ENCODE results near the gene KLHDC2.
"Not testable (repeated sequence)": the region's sequence is repeated elsewhere in the genome, so short reads cannot be mapped to it uniquely, and the experiment has no call there.

Gene KLHDC2

DNA sequence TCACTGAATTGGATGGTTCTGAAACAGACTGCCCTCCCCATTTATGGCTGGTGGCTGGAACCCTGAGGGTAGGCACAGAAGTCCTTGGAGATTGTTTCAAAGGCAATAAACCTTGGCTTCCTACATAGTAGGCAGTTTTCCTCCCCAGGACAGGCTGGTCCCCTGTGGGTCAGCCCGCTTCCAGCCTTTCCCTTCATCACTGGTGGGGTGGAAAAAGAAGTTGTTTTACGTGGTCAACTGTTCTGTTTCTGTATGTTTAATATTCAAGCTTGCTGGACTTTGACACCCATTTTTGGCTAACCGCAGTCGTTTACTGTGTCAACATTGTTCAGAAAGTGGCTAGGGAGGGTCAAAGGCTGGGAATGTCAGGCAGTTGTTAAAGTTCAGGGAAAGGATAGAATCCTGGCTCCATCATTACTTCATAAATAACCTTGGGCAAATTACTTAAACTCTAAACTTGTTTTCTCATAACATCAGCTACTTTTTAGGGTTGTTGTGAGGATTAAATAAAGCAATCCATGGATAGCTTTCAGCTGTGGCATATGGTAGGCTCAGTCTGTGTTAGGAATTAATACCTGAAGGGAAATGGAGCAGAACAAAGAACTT lies 2.4 kb downstream of the KLHDC2 start:
- H2BK5ac ChIP-seq (ENCODE audit: low read depth, low read length, poor library complexity) = no peak overlapping the region
- H3K14ac ChIP-seq (ENCODE audit: low read length) = no peak overlapping the region
- H3K4me2 ChIP-seq (ENCODE audit: low read length) = peak overlapping the region; percentile 95
- no peak overlapping the region for H2BK12ac ChIP-seq (ENCODE audit: low read length)
- WGBS (ENCODE audit: extremely low coverage, insufficient coverage, insufficient read length) = no CpG with 5 or more reads among the region's 4 CpGs
- H2AFZ ChIP-seq (ENCODE audit: insufficient read depth, low read length, poor library complexity) = no peak overlapping the region
- H3K9me3 ChIP-seq (ENCODE audit: insufficient read depth, low read depth, low read length) = no peaks in the 10 kb centered on the region
- H2AK5ac ChIP-seq (ENCODE audit: low read length) = no peak overlapping the region
- H3K27ac ChIP-seq (ENCODE audit: low read depth, low read length) = no peak overlapping the region
- peaks cover 11% of the 10 kb centered on the region for H3K79me2 ChIP-seq (ENCODE audit: control insufficient read depth, insufficient read depth, low read length, poor library complexity)
- no peak overlapping the region for H3K4me3 ChIP-seq (ENCODE audit: low read depth, low read length)
- peaks cover 11% of the 10 kb centered on the region for H3K79me1 ChIP-seq (ENCODE audit: low read length)
- H4K91ac ChIP-seq (ENCODE audit: low read depth, low read length) = no peak overlapping the region
- DNase-seq = peak; percentile 6 to 30
- peak overlapping the region; percentile 21 for H3K4ac ChIP-seq (ENCODE audit: low read depth, low read length)
- no peak overlapping the region for H3K23ac ChIP-seq (ENCODE audit: low read length)
- H3K4me1 ChIP-seq (ENCODE audit: control insufficient read depth in 1 of 2, insufficient read depth in 2 of 2, low read length in 2 of 2) = peaks cover 6 to 10% of the 10 kb centered on the region in 2 experiments
- H4K8ac ChIP-seq (ENCODE audit: low read depth, low read length) = no peak overlapping the region
- H3K36me3 ChIP-seq (ENCODE audit: control insufficient read depth in 1 of 2, insufficient read depth in 2 of 2, low read length in 2 of 2) = peaks cover 0 to 1% of the 10 kb centered on the region in 2 experiments
- H4K12ac ChIP-seq (ENCODE audit: low read depth, low read length) = no peak overlapping the region
- no peak overlapping the region for H3K9ac ChIP-seq (ENCODE audit: low read length)
- no peaks in the 10 kb centered on the region for H3K27me3 ChIP-seq (ENCODE audit: insufficient read depth, low read length)
- no peak overlapping the region for H2BK120ac ChIP-seq (ENCODE audit: insufficient read depth, low read length, poor library complexity)
- no peak overlapping the region for H3K18ac ChIP-seq (ENCODE audit: low read length)

DNA sequence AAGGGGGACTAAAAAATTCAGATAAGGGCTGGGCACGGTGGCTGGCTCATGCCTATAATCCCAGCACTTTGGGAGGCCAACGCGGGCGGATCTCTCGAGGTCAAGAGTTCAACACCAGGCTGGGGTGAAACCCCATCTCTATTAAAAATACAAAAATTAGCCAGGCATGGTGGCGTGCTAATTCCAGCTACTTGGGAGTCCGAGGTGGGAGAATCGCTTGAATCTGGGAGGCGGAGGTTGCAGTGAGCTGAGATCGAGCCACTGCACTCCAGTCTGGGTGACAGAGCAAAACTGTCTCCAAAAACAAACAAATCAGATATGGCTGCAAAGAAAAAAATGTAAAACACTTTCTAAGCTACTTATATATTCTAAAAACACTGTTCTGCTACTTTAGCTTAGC lies 3.7 kb downstream of the KLHDC2 start:
- no CpG with 5 or more reads among the region's 10 CpGs for WGBS (ENCODE audit: extremely low coverage, insufficient coverage, insufficient read length)
- H4K91ac ChIP-seq (ENCODE audit: low read depth, low read length); H3K18ac ChIP-seq (ENCODE audit: low read length); H2AK5ac ChIP-seq (ENCODE audit: low read length); H3K4me1 ChIP-seq (ENCODE audit: control insufficient read depth in 1 of 2, insufficient read depth in 2 of 2, low read length in 2 of 2); H3K9me3 ChIP-seq (ENCODE audit: insufficient read depth, low read depth, low read length); H2BK12ac ChIP-seq (ENCODE audit: low read length); H2AFZ ChIP-seq (ENCODE audit: insufficient read depth, low read length, poor library complexity); H4K8ac ChIP-seq (ENCODE audit: low read depth, low read length); H4K12ac ChIP-seq (ENCODE audit: low read depth, low read length); H3K4me2 ChIP-seq (ENCODE audit: low read length); H3K4me3 ChIP-seq (ENCODE audit: low read depth, low read length); H3K9ac ChIP-seq (ENCODE audit: low read length); H3K27me3 ChIP-seq (ENCODE audit: insufficient read depth, low read length); H3K4ac ChIP-seq (ENCODE audit: low read depth, low read length); H2BK5ac ChIP-seq (ENCODE audit: low read depth, low read length, poor library complexity); H3K36me3 ChIP-seq (ENCODE audit: control insufficient read depth in 1 of 2, insufficient read depth in 2 of 2, low read length in 2 of 2); H2BK120ac ChIP-seq (ENCODE audit: insufficient read depth, low read length, poor library complexity); H3K23ac ChIP-seq (ENCODE audit: low read length); H3K27ac ChIP-seq (ENCODE audit: low read depth, low read length); H3K14ac ChIP-seq (ENCODE audit: low read length); DNase-seq: not testable (repeated sequence)
- Histone ChIP-seq H3K79me2 (ENCODE audit: control insufficient read depth, insufficient read depth, low read length, poor library complexity) (peaks cover 11% of the 10 kb centered on the region), H3K79me1 (ENCODE audit: low read length) (peaks cover 11% of the 10 kb centered on the region)

DNA sequence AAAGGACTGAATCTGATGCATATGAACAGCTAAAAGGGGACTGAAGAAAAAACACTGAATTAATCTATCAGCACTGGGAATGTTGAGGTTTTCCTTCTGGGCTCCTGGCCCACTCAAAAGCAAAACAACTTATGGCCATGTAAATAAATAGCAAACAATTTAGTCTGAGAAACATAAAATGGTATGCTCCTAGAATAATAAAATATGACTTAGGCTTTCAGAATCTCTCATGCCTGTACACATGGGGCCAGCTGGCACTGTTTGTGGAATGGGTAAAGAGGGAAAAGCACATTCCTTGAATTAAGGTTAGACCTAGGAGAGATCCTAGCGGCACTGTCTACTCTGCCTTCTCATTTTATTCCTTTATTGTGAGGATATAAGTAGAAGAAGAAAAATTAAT lies 6.2 kb downstream of the KLHDC2 start:
- H3K4me3 ChIP-seq (ENCODE audit: low read depth, low read length) = no peak overlapping the region
- H3K79me2 ChIP-seq (ENCODE audit: control insufficient read depth, insufficient read depth, low read length, poor library complexity) = no peaks in the 10 kb centered on the region
- no peaks in the 10 kb centered on the region for H3K9me3 ChIP-seq (ENCODE audit: insufficient read depth, low read depth, low read length)
- no peaks in the 10 kb centered on the region for H3K27me3 ChIP-seq (ENCODE audit: insufficient read depth, low read length)
- peaks cover 6 to 10% of the 10 kb centered on the region in 2 experiments for H3K4me1 ChIP-seq (ENCODE audit: control insufficient read depth in 1 of 2, insufficient read depth in 2 of 2, low read length in 2 of 2)
- no peak overlapping the region for H2BK120ac ChIP-seq (ENCODE audit: insufficient read depth, low read length, poor library complexity)
- no peaks in the 10 kb centered on the region for H3K79me1 ChIP-seq (ENCODE audit: low read length)
- peaks cover 6 to 10% of the 10 kb centered on the region in 2 experiments for H3K36me3 ChIP-seq (ENCODE audit: control insufficient read depth in 1 of 2, insufficient read depth in 2 of 2, low read length in 2 of 2)
- H2AFZ ChIP-seq (ENCODE audit: insufficient read depth, low read length, poor library complexity) = no peak overlapping the region
- H4K12ac ChIP-seq (ENCODE audit: low read depth, low read length) = no peak overlapping the region
- no peak overlapping the region for H2BK12ac ChIP-seq (ENCODE audit: low read length)
- H3K4ac ChIP-seq (ENCODE audit: low read depth, low read length) = no peak overlapping the region
- no peak overlapping the region for H3K4me2 ChIP-seq (ENCODE audit: low read length)
- H3K27ac ChIP-seq (ENCODE audit: low read depth, low read length) = no peak overlapping the region
- H3K9ac ChIP-seq (ENCODE audit: low read length) = no peak overlapping the region
- no CpG with 5 or more reads among the region's 1 CpG for WGBS (ENCODE audit: extremely low coverage, insufficient coverage, insufficient read length)
- DNase-seq = no peak
- no peak overlapping the region for H2BK5ac ChIP-seq (ENCODE audit: low read depth, low read length, poor library complexity)
- no peak overlapping the region for H3K14ac ChIP-seq (ENCODE audit: low read length)
- H3K23ac ChIP-seq (ENCODE audit: low read length) = no peak overlapping the region
- H2AK5ac ChIP-seq (ENCODE audit: low read length) = no peak overlapping the region
- no peak overlapping the region for H4K8ac ChIP-seq (ENCODE audit: low read depth, low read length)
- H3K18ac ChIP-seq (ENCODE audit: low read length) = no peak overlapping the region
- H4K91ac ChIP-seq (ENCODE audit: low read depth, low read length) = no peak overlapping the region

DNA sequence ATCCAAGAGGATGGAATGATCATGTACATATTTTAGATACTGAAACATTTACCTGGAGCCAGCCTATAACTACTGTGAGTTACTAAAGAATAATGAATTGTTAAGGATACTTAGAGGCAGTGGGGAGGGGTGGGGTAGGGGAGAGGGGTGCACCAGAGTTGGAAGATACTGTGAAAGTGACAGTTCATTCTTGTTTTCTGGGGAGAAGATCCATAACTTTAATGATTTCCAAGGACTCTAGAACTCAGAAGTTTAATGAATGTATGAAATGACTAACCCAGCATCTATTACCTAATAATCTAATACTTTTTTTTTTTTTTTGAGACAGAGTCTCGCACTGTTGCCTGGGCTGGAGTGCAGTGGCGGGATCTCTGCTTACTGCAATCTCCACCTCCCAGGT lies 10.5 kb downstream of the KLHDC2 start:
- H4K91ac ChIP-seq (ENCODE audit: low read depth, low read length) = no peak overlapping the region
- no peak overlapping the region for H2BK120ac ChIP-seq (ENCODE audit: insufficient read depth, low read length, poor library complexity)
- no peaks in the 10 kb centered on the region for H3K79me2 ChIP-seq (ENCODE audit: control insufficient read depth, insufficient read depth, low read length, poor library complexity)
- DNase-seq = no peak
- H3K14ac ChIP-seq (ENCODE audit: low read length) = no peak overlapping the region
- H3K18ac ChIP-seq (ENCODE audit: low read length) = no peak overlapping the region
- no peak overlapping the region for H2AK5ac ChIP-seq (ENCODE audit: low read length)
- H3K4me2 ChIP-seq (ENCODE audit: low read length) = no peak overlapping the region
- H2BK5ac ChIP-seq (ENCODE audit: low read depth, low read length, poor library complexity) = no peak overlapping the region
- H3K79me1 ChIP-seq (ENCODE audit: low read length) = no peaks in the 10 kb centered on the region
- H4K8ac ChIP-seq (ENCODE audit: low read depth, low read length) = no peak overlapping the region
- H3K36me3 ChIP-seq (ENCODE audit: control insufficient read depth in 1 of 2, insufficient read depth in 2 of 2, low read length in 2 of 2) = peaks cover 15 to 27% of the 10 kb centered on the region in 2 experiments
- H3K27me3 ChIP-seq (ENCODE audit: insufficient read depth, low read length) = no peaks in the 10 kb centered on the region
- H2AFZ ChIP-seq (ENCODE audit: insufficient read depth, low read length, poor library complexity) = no peak overlapping the region
- no peak overlapping the region for H2BK12ac ChIP-seq (ENCODE audit: low read length)
- no peak overlapping the region for H4K12ac ChIP-seq (ENCODE audit: low read depth, low read length)
- H3K4ac ChIP-seq (ENCODE audit: low read depth, low read length) = no peak overlapping the region
- H3K4me3 ChIP-seq (ENCODE audit: low read depth, low read length) = no peak overlapping the region
- no peak overlapping the region for H3K27ac ChIP-seq (ENCODE audit: low read depth, low read length)
- H3K9ac ChIP-seq (ENCODE audit: low read length) = no peak overlapping the region
- H3K9me3 ChIP-seq (ENCODE audit: insufficient read depth, low read depth, low read length) = no peaks in the 10 kb centered on the region
- WGBS (ENCODE audit: extremely low coverage, insufficient coverage, insufficient read length) = no CpG with 5 or more reads among the region's 2 CpGs
- H3K23ac ChIP-seq (ENCODE audit: low read length) = no peak overlapping the region
- no peaks in the 10 kb centered on the region for H3K4me1 ChIP-seq (ENCODE audit: control insufficient read depth in 1 of 2, insufficient read depth in 2 of 2, low read length in 2 of 2)

Measured in trophoblast cell (in vitro differentiated cells and primary cell).